Neural progenitor cell (in vitro differentiated cells): Measurements from ENCODE around the gene LTBP2.

Experiments
- CTCF ChIP-seq: fragments of 200-600 bp; sonication (generic); IDR thresholded peaks from 2 replicates; pipeline ENCODE4 v1.5.1; 2017; ENCODE audit warnings: antibody characterized with exemption, mild to moderate bottlenecking
- EZH2 ChIP-seq: fragments of 200-600 bp; sonication (generic); IDR thresholded peaks from 2 replicates; pipeline ENCODE4 v1.6.1; 2017; ENCODE audit warnings: antibody characterized with exemption, mild to moderate bottlenecking, moderate library complexity
- EZH2phosphoT487 ChIP-seq: fragments of 200-600 bp; sonication (generic); IDR thresholded peaks from 2 replicates; pipeline ENCODE4 v1.6.1; 2017; ENCODE audit warnings: antibody characterized with exemption

GRCh38 chr14:74567646-74568379 is 44.2 kb downstream of the LTBP2 start:
- TF ChIP-seq CTCF (no peak), EZH2 (no peak), EZH2phosphoT487 (no peak)
